B cell (primary cell): ENCODE data around the gene MLXIPL. TPM values are rescaled to one million over a fixed set of nuclear protein-coding genes. Genes with fewer than 3 reads are reported as not detected.

Source experiments
- ATAC-seq: fragments of 200-7000 bp; cut with Tn5 transposase; one replicate; pipeline ENCODE4 v1.10.0; 2021; ENCODE audit warnings: low read depth, mild to moderate bottlenecking, moderate number of reproducible peaks, moderate library complexity
- CTCF ChIA-PET: fragments of 350-600 bp; sonication (Branson Sonifier 250); formaldehyde crosslinking; loops from one replicate; lab custom pipeline; 2021; ENCODE audit warnings: antibody characterized with exemption, inconsistent platforms; lab: Charles Lee
- POLR2A ChIA-PET: fragments of 350-600 bp; sonication (Branson Sonifier 250); formaldehyde crosslinking; loops from one replicate; lab custom pipeline; 2021; ENCODE audit warnings: antibody characterized with exemption; lab: Charles Lee
- DNase-seq: peaks from one replicate; pipeline ENCODE4 v3.0.0; 2013
- H2AFZ ChIP-seq: 2 replicates; pipeline ENCODE4 v1.6.1; 2012; ENCODE audit warnings: mild to moderate bottlenecking, low read depth, low read length; ENCODE audit not compliant: insufficient read depth, poor library complexity, severe bottlenecking
- H3K27ac ChIP-seq, 2 donors: 1 replicate in 1 of 2; 2 replicates in 1 of 2; pipeline ENCODE4 v1.5.1; 2012 to 2013; ENCODE audit warnings: low read length in 2 of 2, mild to moderate bottlenecking in 2 of 2, moderate library complexity in 1 of 2
- H3K27me3 ChIP-seq, 4 experiments: fragments of 200-600 bp in 1 of 4; sonication (generic) in 1 of 4; replicated peaks in 1 of 4; 1 replicate in 2 of 4; 2 replicates in 2 of 4; pipeline versions ENCODE4 v1.6.1 to v1.7.0; 2013 to 2016; ENCODE audit warnings: low read length in 3 of 4, mild to moderate bottlenecking in 2 of 4, mixed read lengths in 1 of 4, moderate library complexity in 1 of 4; ENCODE audit not compliant: insufficient read depth in 4 of 4, control insufficient read depth in 3 of 4; ENCODE audit errors: control extremely low read depth in 1 of 4
- H3K36me3 ChIP-seq, 2 experiments: replicated peaks in 1 of 2; 1 replicate in 1 of 2; 2 replicates in 1 of 2; pipeline versions ENCODE4 v1.6.1 to v1.7.1; 2013; ENCODE audit warnings: low read length in 1 of 2; ENCODE audit not compliant: insufficient read depth in 2 of 2, control insufficient read depth in 1 of 2; ENCODE audit errors: control extremely low read depth in 1 of 2, extremely low read depth in 1 of 2
- H3K4me1 ChIP-seq, 2 donors: fragments of 200-600 bp in 1 of 2; sonication (generic) in 1 of 2; 1 replicate in 1 of 2; 2 replicates in 1 of 2; pipeline versions ENCODE4 v1.5.1 to v1.6.1; 2013 to 2017; ENCODE audit warnings: low read length in 2 of 2; ENCODE audit not compliant: control insufficient read depth in 2 of 2, insufficient read depth in 2 of 2
- H3K4me2 ChIP-seq: replicated peaks from 2 replicates; pipeline ENCODE3; 2012; ENCODE audit warnings: mild to moderate bottlenecking, low read depth, low read length; ENCODE audit not compliant: poor library complexity, severe bottlenecking
- H3K4me3 ChIP-seq, 5 experiments: fragments of 200-600 bp in 1 of 5; sonication (generic) in 1 of 5; 1 replicate in 3 of 5; 2 replicates in 2 of 5; pipeline versions ENCODE4 v1.5.1 to v1.7.0; 2011 to 2016; ENCODE audit warnings: low read length in 4 of 5, mild to moderate bottlenecking in 4 of 5, low read depth in 2 of 5, control low read depth in 1 of 5, moderate library complexity in 1 of 5; ENCODE audit not compliant: insufficient read depth in 1 of 5; ENCODE audit errors: control extremely low read depth in 1 of 5, extremely low read depth in 1 of 5
- H3K79me2 ChIP-seq: fragments of 200-600 bp; sonication (generic); one replicate; pipeline ENCODE4 v1.6.0; 2016; ENCODE audit warnings: low read length; ENCODE audit not compliant: control insufficient read depth, insufficient read depth
- H3K9ac ChIP-seq: fragments of 200-600 bp; sonication (generic); 2 replicates; pipeline ENCODE4 v1.6.1; 2017; ENCODE audit warnings: mild to moderate bottlenecking, low read length, moderate library complexity
- H3K9me3 ChIP-seq, 3 donors: one replicate each; pipeline versions ENCODE4 v1.6.1 to v1.7.1; 2013; ENCODE audit warnings: low read length in 2 of 3; ENCODE audit not compliant: control insufficient read depth in 2 of 3, insufficient read depth in 1 of 3; ENCODE audit errors: control extremely low read depth in 1 of 3
- H4K20me1 ChIP-seq: 2 replicates; pipeline ENCODE4 v1.6.0; 2012; ENCODE audit warnings: mild to moderate bottlenecking, low read length; ENCODE audit not compliant: insufficient read depth, control insufficient read depth, poor library complexity, severe bottlenecking
- H3K27ac Mint-ChIP-seq: one replicate; pipeline ENCODE4 v1.8.0; 2021; ENCODE audit warnings: mixed read lengths
- H3K27me3 Mint-ChIP-seq: one replicate; pipeline ENCODE4 v1.8.0; 2021; ENCODE audit warnings: mixed read lengths
- H3K4me1 Mint-ChIP-seq: one replicate; pipeline ENCODE4 v1.8.0; 2021; ENCODE audit warnings: mixed read lengths
- H3K4me3 Mint-ChIP-seq: one replicate; pipeline ENCODE4 v1.8.0; 2021; ENCODE audit warnings: mixed read lengths
- H3K9me3 Mint-ChIP-seq: one replicate; pipeline ENCODE4 v1.8.0; 2022; ENCODE audit warnings: mixed read lengths; ENCODE audit not compliant: insufficient read depth
- EZH2 ChIP-seq: IDR thresholded peaks from 2 replicates; pipeline ENCODE4 v1.6.1; 2012; ENCODE audit warnings: borderline replicate concordance, low read depth, mild to moderate bottlenecking, moderate library complexity, low read length; ENCODE audit not compliant: insufficient read depth, poor library complexity, severe bottlenecking
- WGBS: methylation state at CpG from one replicate; pipeline ENCODE4 v1.1.5; 2013; ENCODE audit warnings: missing lambda C conversion rate; ENCODE audit not compliant: insufficient coverage; 5-methylcytosine and 5-hydroxymethylcytosine counted together
- intact Hi-C: fragments of 100-400 bp; cut with micrococcal nuclease; formaldehyde crosslinking; loops from one replicate; pipeline ENCODE4 v1.10.0; 2022
- polyA plus RNA-seq: library from polyadenylated mRNA; depleted of rRNA; stranded (reverse); fragments of >200 nt; gene quantifications from 2 replicates; pipeline ENCODE4 v1.2.3, GENCODE V29; 2012
- total RNA-seq, 2 donors: library from RNA; stranded (reverse); fragments of 120-200 nt in 1 of 2; gene quantifications; 1 replicate in 1 of 2; 2 replicates in 1 of 2; pipeline versions ENCODE4 v1.2.3 to v1.2.4, GENCODE V29; 2013 to 2022
- TF ChIP-seq, protein P1 (sequence below): fragments of 200-600 bp; IDR thresholded peaks from one replicate; pipeline ENCODE4 v1.8.0; 2022; ENCODE audit warnings: antibody characterized with exemption, mild to moderate bottlenecking

The MLXIPL gene
- total and polyA plus RNA-seq, 2 donors (not counting 1 experiment from before 2014, with no cell fraction given) = not detected

DNA sequence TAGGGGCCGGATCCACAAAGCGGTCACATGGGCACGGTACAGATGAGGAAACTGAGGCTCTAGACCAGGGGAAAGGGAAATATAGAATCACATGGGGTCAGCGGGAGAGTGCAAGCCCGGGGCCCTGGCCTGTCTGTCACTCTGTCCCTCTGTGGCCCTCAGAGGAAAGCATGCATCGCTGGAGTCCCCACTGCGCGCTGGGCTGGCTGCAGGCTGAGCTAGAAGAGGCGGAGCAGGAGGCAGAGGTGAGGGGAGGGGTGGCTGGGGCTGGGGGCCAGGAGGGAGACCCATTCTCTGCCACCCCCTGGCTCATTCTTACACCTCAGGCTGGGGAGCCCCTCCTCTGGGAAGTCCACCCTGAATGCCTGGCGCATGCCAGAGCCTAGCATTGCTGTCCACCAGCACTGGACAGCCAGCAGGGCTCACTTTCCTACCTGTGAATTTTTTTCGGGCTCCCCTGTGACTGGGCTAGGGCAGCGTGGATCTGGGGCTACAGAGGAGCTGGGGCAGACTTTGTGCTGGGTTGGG is 45.6 kb upstream of the MLXIPL start:
- H3K9me3 Mint-ChIP-seq = no peaks in the 10 kb centered on the region
- peaks cover 22% of the 10 kb centered on the region for H3K27me3 Mint-ChIP-seq
- H3K9me3 ChIP-seq = peaks cover 0 to 3% (median 0%) of the 10 kb centered on the region in 3 donors
- H3K4me2 ChIP-seq = no peak overlapping the region
- ATAC-seq (no peak), DNase-seq (no peak)
- peaks cover 8% of the 10 kb centered on the region for H3K4me1 Mint-ChIP-seq
- intact Hi-C loops = no loop called here
- H3K4me1 ChIP-seq = peaks cover 8 to 16% of the 10 kb centered on the region in 2 donors
- no peak for TF ChIP-seq EZH2
- TF ChIP-seq, protein P1, sequence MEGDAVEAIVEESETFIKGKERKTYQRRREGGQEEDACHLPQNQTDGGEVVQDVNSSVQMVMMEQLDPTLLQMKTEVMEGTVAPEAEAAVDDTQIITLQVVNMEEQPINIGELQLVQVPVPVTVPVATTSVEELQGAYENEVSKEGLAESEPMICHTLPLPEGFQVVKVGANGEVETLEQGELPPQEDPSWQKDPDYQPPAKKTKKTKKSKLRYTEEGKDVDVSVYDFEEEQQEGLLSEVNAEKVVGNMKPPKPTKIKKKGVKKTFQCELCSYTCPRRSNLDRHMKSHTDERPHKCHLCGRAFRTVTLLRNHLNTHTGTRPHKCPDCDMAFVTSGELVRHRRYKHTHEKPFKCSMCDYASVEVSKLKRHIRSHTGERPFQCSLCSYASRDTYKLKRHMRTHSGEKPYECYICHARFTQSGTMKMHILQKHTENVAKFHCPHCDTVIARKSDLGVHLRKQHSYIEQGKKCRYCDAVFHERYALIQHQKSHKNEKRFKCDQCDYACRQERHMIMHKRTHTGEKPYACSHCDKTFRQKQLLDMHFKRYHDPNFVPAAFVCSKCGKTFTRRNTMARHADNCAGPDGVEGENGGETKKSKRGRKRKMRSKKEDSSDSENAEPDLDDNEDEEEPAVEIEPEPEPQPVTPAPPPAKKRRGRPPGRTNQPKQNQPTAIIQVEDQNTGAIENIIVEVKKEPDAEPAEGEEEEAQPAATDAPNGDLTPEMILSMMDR = no peak
- ChIA-PET CTCF (no interaction called here), POLR2A (interaction anchor here (0.7 kb wide), 1 partner anchor 151 kb away, joined by 4 read pairs; no protein-coding TSS in a partner anchor)
- peaks cover 0 to 39% (median 9%) of the 10 kb centered on the region in 4 experiments for H3K27me3 ChIP-seq
- no peaks in the 10 kb centered on the region for H3K79me2 ChIP-seq
- no peak overlapping the region for H3K4me3 Mint-ChIP-seq
- H3K27ac ChIP-seq = no peak overlapping the region
- H3K9ac ChIP-seq = no peak overlapping the region
- H3K27ac Mint-ChIP-seq = no peak overlapping the region
- H3K4me3 ChIP-seq = no peak overlapping the region
- H2AFZ ChIP-seq = no peak overlapping the region
- no peaks in the 10 kb centered on the region for H3K36me3 ChIP-seq
- 65% methylated on average over 11 of the region's 12 CpGs for WGBS
- no peaks in the 10 kb centered on the region for H4K20me1 ChIP-seq

DNA sequence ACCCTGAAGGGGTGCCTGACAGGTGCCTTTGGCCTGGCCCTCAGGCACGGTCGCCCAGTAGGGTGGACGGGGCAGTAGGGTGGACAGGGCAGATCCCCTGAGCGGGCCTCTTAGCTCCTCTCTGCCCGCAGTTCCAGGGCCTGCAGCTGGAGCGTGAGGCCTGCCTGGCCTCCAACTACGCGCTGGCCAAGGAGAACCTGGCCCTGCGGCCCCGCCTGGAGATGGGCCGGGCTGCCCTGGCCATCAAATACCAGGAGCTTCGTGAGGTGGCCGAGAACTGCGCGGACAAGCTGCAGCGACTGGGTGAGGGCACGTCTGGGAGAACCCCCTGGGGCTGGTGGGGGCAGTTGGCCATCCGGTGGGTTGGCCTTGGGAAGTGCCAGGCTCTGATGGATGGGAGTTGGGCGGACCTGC is 45.0 kb upstream of the MLXIPL start:
- Histone ChIP-seq H2AFZ (no peak overlapping the region), H4K20me1 (no peaks in the 10 kb centered on the region), H3K9me3 (peaks cover 0 to 3% (median 0%) of the 10 kb centered on the region in 3 donors), H3K9ac (no peak overlapping the region), H3K4me2 (peak overlapping the region; percentile 92), H3K79me2 (no peaks in the 10 kb centered on the region), H3K4me3 (no peak overlapping the region), H3K27ac (no peak overlapping the region), H3K4me1 (peaks cover 8 to 16% of the 10 kb centered on the region in 2 donors), H3K27me3 (peaks cover 0 to 43% (median 12%) of the 10 kb centered on the region in 4 experiments), H3K36me3 (no peaks in the 10 kb centered on the region)
- H3K4me1 Mint-ChIP-seq = peaks cover 8% of the 10 kb centered on the region
- ATAC-seq (no peak), DNase-seq (no peak)
- intact Hi-C loops = no loop called here
- H3K27ac Mint-ChIP-seq = no peak overlapping the region
- no peaks in the 10 kb centered on the region for H3K9me3 Mint-ChIP-seq
- H3K4me3 Mint-ChIP-seq = no peak overlapping the region
- 59% methylated on average over 18 of the region's 19 CpGs for WGBS
- TF ChIP-seq, protein P1 = no peak
- no peak for TF ChIP-seq EZH2
- ChIA-PET CTCF (interaction anchor here (0.8 kb wide), 1 partner anchor 55 kb away, joined by 3 read pairs; no protein-coding TSS in a partner anchor), POLR2A (interaction anchor here (0.6 to 0.8 kb wide), 2 partner anchors 15 to 144 kb away, joined by 4 read pairs; no protein-coding TSS in a partner anchor)
- peaks cover 26% of the 10 kb centered on the region for H3K27me3 Mint-ChIP-seq
